GM08714 (cell line): ENCODE data around the gene MYBPC2.

Source experiments
- H3K4me3 ChIP-seq: fragments of 200-500 bp; sonication (Bioruptor generic); 2 replicates; pipeline ENCODE4 v1.5.1; 2014; ENCODE audit warnings: mild to moderate bottlenecking, low read length, inconsistent platforms
- ZNF274 ChIP-seq: IDR thresholded peaks from 2 replicates; pipeline ENCODE4 v1.6.1; 2012; ENCODE audit warnings: mild to moderate bottlenecking, low read depth, low read length

MYBPC2 gene

DNA sequence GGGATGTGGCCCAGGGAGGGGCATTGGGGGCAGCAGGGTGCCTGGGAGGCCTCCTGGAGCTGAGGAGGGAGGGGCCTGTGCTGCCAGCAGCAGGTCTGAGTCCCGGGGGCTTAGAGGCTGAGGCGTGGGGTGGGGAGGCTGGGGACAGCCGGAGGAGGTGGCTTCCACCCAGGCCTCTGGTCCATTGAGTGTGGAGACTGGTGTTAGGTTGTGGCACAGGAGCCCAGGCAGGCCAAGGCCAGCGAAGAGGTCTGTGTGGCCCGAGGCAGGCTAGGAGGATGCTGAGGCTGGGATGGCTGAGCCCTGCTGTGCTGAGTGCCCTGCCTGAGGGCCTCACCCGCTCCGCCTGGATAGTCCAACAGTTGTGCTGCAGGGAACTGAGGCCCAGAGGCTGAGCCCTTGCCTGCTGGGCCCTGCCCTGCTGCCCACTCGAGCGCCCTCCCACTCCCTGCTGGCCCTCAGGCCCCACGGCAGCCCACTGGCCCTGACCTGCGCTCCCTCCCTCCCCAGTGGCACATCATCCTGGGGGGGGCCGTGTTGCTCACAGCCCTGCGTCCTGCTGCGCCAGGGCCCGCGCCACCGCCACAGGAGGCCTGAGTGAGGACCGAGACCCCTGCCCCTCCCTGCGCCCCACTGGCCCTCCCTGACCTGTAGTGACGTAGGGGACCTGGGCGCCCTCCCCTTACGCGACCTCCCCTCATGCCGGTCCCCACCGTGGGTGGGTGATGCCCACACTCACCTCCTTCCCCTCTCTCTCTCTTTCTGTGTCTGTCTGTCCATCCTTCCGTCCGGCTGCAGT, 48.9 kb downstream of the MYBPC2 start:
- no peak for TF ChIP-seq ZNF274
- H3K4me3 ChIP-seq, result no peak overlapping the region

- TF ChIP-seq ZNF274, result no peak
- H3K4me3 ChIP-seq, result no peak overlapping the region
Observed at GRCh38 chr19:50482271-50482855, 49.7 kb downstream of the MYBPC2 start.

DNA sequence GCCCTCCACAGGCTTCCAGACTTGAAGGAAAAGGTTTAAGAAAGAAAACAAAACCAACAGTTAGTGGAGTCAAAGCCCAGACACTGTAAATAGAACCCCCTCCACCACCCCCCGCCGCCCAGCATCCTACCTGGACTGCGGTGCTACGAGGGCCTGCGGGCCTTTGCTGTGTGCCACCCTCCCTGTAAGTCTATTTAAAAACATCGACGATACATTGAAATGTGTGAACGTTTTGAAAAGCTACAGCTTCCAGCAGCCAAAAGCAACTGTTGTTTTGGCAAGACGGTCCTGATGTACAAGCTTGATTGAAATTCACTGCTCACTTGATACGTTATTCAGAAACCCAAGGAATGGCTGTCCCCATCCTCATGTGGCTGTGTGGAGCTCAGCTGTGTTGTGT, 50.2 kb downstream of the MYBPC2 start:
- no peak for TF ChIP-seq ZNF274

DNA sequence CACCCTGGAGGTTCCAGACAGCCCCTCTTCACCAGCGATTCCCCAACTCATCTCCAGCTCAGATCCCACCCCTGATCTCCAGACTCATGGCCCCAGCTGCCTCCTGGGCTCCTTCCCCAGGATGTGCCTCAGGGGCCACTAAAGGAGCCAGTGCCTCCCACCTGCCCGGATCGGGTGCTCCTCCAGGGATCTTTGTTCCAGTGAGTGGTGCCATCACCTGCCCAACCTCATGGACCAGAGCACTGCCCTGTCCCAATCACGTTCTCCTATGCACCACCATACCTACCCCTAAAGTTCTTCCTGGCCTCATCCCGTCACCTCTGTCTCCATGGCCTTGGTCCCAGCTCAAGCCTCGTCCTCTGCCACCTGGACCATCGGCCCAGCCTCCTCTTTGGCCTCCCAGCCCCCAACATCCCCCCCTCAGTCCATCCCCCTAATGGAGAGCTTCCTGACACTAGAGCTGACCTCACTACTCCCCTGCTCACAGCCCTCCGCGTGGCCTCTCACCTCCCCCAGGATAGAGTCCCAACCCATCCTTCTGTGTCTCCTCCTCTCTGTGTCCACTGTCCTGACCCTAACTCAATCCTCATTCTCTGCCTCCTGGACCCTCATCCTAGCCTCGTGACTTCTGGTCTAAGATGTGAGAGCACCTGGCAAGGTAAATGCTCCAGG, 52.7 kb downstream of the MYBPC2 start:
- no peak for TF ChIP-seq ZNF274
- H3K4me3 ChIP-seq, result no peak overlapping the region

More for the DNA sequence above, 50.2 kb downstream of the MYBPC2 start:
- no peak overlapping the region for H3K4me3 ChIP-seq

DNA sequence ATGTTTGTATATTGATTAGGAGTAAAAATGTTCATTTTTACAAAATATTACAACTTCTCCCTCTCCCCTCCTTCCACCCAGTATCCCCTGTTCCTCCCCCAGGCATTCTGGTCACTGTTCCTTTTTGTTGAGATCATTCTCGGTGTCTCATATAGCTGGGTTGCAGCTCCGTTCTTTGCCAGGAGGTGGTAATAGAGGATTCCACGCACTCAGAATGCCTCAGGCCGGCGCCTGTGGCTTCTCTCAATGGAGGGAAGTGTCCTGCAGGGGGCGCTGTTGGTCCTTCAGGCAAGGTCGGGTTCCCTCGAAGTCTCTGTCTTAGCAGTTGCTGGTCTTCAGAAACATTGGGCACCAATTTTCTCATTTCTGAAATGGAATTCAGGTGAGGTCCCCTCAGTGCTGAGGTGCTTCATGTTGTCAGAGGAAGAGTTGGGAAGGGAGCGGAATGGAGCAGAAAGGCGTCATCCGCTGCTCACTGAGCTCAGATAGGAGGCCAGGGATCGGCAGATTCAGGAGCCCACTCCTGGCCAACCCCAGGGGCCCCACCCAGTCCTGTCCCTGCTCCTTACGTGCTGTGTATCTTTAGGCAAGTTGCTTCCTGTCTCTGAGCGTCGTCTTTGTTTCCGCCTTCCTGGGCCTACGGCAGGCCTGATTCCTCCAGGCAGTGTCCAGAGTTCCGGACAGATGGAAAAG, 54.3 kb downstream of the MYBPC2 start:
- no peak for TF ChIP-seq ZNF274

GRCh38 chr19:50488389-50489194, 55.9 kb downstream of the MYBPC2 start:
- no peak for TF ChIP-seq ZNF274
- H3K4me3 ChIP-seq, result no peak overlapping the region

More for the DNA sequence above, 54.3 kb downstream of the MYBPC2 start:
- H3K4me3 ChIP-seq, result no peak overlapping the region

DNA sequence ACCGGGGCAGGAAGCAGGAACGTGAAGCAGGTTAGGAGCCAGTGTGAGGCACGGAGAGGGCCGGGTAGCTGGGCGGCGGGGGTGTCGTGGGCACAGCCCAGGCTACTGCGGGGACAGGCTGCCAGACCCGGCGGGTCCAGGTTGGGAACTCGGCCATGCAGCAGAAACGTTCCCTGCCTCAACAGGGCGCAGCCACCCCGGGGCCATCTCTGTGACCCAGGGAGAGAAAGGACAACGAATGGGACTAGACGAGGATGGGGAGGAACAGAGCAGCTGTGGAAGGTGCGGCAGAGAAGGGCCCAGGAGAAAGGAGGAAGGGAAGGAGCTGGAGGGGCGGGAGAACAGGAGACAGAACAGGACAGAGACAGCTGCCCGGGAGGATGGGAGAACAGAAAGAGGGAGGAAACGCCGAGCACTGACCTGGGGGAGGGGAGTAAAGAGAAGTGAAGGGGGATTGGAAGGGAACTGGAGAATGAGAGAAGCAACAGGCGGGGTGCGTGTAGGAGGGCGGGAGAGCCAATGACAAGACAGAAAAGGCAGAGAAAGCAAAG, 56.8 kb downstream of the MYBPC2 start:
- TF ChIP-seq ZNF274, result no peak
- H3K4me3 ChIP-seq, result no peak overlapping the region

GRCh38 chr19:50490411-50490811, 57.7 kb downstream of the MYBPC2 start:
- no peak overlapping the region for H3K4me3 ChIP-seq
- TF ChIP-seq ZNF274, result no peak

DNA sequence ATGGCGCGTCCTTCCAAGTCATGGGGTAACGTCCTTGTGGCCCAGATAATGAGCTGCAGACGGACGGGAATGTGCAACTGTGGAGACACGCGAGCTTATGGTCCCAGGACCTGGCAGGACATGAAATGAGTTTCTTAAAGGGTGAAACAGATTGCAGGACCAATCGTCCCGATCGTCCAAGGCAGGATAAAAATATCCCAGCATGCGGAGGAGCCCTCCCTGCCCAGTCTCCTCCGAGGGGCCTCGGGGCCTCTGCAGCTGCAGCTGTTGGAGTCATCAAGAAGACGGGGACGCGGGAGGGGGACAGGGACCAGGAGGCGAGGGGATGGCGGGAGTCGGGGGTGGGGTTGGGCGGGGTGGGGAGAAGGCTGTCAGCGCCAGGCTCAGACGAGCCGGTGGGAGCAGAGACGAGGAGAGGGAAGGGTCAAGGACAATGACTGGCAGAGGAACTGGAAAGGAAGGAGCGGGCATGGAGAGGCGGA, 58.3 kb downstream of the MYBPC2 start:
- no peak for TF ChIP-seq ZNF274

GRCh38 chr19:50492303-50493052, 59.8 kb downstream of the MYBPC2 start:
- H3K4me3 ChIP-seq, result no peak overlapping the region

More for the DNA sequence above, 58.3 kb downstream of the MYBPC2 start:
- no peak overlapping the region for H3K4me3 ChIP-seq

DNA sequence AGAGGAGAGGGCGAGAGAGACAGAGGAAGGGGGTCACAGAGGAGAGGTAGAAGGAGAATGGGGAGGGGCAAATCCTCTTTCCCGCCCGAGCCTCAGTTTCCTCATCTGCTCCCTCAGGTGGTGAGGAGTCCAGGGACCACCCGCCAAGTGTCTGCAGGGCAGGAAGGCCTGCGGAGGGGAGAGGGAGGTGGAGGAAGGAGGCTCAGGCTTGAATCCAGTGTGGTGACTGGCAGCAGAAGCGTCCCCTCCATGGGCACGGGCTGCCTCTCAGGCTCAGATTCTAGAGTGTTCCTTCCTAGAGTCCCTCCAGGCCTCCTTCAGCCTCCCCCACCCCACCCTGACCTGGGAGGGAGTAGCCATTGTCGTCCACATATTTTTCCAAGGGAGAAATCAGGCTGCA, 60.5 kb downstream of the MYBPC2 start:
- TF ChIP-seq ZNF274, result no peak
- H3K4me3 ChIP-seq, result no peak overlapping the region

More at GRCh38 chr19:50492303-50493052, 59.8 kb downstream of the MYBPC2 start:
- no peak for TF ChIP-seq ZNF274

DNA sequence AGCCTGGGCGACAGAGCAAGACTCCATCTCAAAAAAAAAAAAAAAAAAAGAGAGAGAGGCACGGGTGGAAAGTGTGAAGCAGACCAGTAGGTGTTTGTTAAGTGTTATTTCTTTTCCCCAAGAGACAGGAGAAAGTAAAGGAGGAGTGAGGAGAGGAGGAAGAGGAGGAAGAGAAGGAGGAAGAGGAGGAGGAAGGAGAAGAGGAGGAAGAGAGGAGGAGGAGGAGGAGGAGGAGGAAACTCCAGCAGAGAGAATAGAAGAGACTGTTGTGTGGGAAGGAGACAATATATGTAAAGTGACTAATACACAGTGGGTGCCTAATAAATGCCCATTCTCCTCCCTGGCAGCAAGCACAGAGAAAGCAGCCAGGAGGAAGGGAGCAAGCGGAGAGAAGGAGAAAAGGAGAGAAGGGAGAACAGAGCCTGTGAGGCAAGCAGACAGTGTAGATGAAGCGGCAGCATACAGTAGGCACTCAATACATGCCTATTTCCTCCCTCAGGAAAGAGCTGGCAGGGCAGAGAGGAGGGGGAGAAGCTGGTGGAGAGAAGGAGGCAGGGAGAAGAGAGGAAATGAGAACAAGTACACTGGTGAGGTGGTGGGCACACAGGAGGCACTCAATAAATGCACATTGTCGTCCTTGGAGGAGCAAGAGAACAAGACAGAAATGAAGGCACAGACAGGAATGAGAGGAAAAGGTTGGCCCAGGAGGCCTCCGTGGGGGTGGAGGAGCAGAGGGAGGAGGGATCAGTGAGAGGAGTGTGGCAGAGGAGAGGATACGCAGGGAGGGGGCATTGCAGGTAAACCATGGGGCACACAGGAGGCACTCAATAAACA, 61.7 kb downstream of the MYBPC2 start:
- TF ChIP-seq ZNF274, result no peak
- H3K4me3 ChIP-seq, result no peak overlapping the region
